DND-41 (cell line): ENCODE results near the gene GAN.

Experiments used
- CTCF ChIP-seq: IDR thresholded peaks from 2 replicates; pipeline ENCODE4 v1.5.1; 2012; ENCODE audit warnings: borderline replicate concordance, low read length, moderate library complexity, mild to moderate bottlenecking; ENCODE audit not compliant: poor library complexity, severe bottlenecking; ENCODE audit errors: extremely low read depth
- EZH2 ChIP-seq: IDR thresholded peaks from 3 replicates; pipeline ENCODE4 v1.6.1; 2012; ENCODE audit warnings: borderline replicate concordance, low read depth, mild to moderate bottlenecking, moderate library complexity, low read length, inconsistent platforms; ENCODE audit not compliant: severe bottlenecking

- TF ChIP-seq CTCF (no peak), EZH2 (no peak)
Observed at GRCh38 chr16:81313701-81314602, 810 bp upstream of the GAN start.
